ENCODE data around the gene NAE1. TPM values are rescaled to one million over a fixed set of nuclear protein-coding genes. Genes with fewer than 3 reads are reported as not detected.

Gene NAE1
- total and polyA plus RNA-seq, 12 donors: 30.9 to 94.7 (median 50.4) TPM

DNA sequence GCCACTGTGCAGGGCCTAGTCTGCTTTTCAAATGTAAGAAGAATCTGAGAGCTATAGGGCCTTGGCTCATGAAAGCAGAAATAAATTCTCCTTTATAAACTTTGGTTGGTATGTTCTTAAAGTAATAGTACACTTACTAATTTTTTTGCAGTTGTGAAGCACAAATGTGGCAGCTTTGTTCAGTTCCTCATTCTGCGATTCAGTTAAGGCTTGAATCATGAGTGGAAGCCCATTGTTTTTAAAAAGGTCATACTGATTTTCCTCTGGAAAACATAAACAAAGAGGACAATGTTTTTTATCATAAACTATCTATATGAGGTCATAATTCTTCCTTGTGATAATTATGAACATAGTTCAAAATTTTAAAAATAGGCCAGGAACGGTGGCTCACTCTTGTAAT lies 55.8 kb downstream of the NAE1 start:
- Histone ChIP-seq H3K9me3 (replicated peaks in 1 of 3) (no peaks in the 10 kb centered on the region), H3K36me3 (replicated peaks in 1 of 2) (no peaks in the 10 kb centered on the region), H3K27me3 (no peaks in the 10 kb centered on the region), H3K4me1 (replicated peaks in 1 of 2) (no peaks in the 10 kb centered on the region), H3K27ac (no peak overlapping the region), H3K4me3 (no peak overlapping the region)
- no peak for DNase-seq
- intact Hi-C loops (cut with DNase I): no loop called here
- TF ChIP-seq POLR2A (IDR thresholded peaks at IDR 0.05): no peak
- TF ChIP-seq, protein P1, sequence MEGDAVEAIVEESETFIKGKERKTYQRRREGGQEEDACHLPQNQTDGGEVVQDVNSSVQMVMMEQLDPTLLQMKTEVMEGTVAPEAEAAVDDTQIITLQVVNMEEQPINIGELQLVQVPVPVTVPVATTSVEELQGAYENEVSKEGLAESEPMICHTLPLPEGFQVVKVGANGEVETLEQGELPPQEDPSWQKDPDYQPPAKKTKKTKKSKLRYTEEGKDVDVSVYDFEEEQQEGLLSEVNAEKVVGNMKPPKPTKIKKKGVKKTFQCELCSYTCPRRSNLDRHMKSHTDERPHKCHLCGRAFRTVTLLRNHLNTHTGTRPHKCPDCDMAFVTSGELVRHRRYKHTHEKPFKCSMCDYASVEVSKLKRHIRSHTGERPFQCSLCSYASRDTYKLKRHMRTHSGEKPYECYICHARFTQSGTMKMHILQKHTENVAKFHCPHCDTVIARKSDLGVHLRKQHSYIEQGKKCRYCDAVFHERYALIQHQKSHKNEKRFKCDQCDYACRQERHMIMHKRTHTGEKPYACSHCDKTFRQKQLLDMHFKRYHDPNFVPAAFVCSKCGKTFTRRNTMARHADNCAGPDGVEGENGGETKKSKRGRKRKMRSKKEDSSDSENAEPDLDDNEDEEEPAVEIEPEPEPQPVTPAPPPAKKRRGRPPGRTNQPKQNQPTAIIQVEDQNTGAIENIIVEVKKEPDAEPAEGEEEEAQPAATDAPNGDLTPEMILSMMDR (IDR thresholded peaks at IDR 0.05): no peak
- WGBS, 4 donors: 63 to 74% (median 72%) methylated on average over 2 of the region's 2 CpGs

DNA sequence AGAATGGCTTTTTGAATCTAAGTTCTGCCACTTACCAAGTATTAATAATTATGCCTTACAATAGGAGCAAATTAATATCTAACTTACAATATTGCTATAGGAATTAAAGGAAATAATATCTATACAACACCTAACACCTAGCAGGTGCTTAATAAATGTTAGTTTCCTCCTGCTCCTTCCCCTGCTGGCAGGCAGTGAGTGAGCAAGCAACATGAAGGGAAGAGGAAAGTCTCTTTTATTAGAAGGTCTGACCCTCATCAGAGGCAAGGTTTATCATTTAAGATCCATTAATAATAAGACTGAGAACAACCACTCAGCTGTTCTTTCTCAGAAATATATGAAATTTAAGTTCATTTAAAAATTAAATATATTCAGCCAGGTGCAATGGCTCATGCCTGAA lies 72.7 kb downstream of the NAE1 start:
- Histone ChIP-seq H3K9me3 (replicated peaks in 1 of 3) (no peaks in the 10 kb centered on the region), H3K27me3 (no peaks in the 10 kb centered on the region), H3K27ac (no peak overlapping the region), H3K4me1 (replicated peaks in 1 of 2) (no peaks in the 10 kb centered on the region), H3K4me3 (no peak overlapping the region), H3K36me3 (replicated peaks in 1 of 2) (no peaks in the 10 kb centered on the region)
- DNase-seq: no peak
- TF ChIP-seq POLR2A (IDR thresholded peaks at IDR 0.05): no peak
- TF ChIP-seq, protein P1 (IDR thresholded peaks at IDR 0.05): no peak
- intact Hi-C loops (cut with DNase I): no loop called here

DNA sequence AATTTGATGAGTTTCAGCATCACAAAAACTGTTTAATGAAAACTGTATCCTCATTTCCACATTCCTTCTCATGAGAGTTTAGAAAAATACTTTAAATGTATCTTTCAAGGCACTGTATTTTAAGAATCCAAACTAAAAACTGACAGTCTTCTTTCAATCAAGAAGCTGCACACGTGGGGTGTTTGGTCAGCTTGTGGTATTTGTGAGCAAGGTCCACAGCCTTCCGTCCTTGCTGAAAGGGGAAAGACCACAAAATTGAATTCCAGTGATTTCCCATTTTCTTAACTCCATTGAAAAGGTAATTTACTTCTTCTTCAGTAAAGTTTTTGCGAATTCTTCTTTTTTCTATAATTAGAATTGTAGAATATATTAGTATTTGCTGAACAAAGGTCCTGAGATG lies 76.0 kb downstream of the NAE1 start:
- no peaks in the 10 kb centered on the region for H3K9me3 ChIP-seq (replicated peaks in 1 of 3)
- H3K4me3 ChIP-seq: no peak overlapping the region
- H3K27ac ChIP-seq: no peak overlapping the region
- 57 to 71% (median 61%) methylated on average over 3 of the region's 3 CpGs for WGBS, 4 donors
- TF ChIP-seq POLR2A (IDR thresholded peaks at IDR 0.05): no peak
- TF ChIP-seq, protein P1 (IDR thresholded peaks at IDR 0.05): no peak
- H3K27me3 ChIP-seq: no peaks in the 10 kb centered on the region
- no peaks in the 10 kb centered on the region for H3K36me3 ChIP-seq (replicated peaks in 1 of 2)
- intact Hi-C loops (cut with DNase I): no loop called here
- H3K4me1 ChIP-seq (replicated peaks in 1 of 2): peaks cover 9% of the 10 kb centered on the region in 2 donors
- DNase-seq: no peak

DNA sequence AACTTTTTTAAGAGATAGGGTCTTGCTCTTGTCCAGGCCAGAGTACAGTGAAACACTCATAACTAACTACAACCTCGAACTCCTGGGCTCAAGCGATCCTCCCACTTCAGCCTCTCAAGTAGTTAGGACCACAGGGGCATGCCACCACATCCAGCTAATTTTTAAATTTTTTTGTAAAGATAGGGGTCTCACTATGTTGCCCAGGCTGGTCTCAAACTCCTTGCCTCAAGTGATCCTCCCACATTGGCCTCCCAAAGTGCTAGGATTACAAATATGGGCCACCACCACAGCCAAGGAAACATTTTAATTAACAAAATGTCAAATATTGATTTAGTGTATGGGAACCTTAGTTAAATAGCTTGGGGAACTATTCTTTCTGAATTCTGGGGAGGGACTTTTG lies 76.6 kb downstream of the NAE1 start:
- no peak overlapping the region for H3K4me3 ChIP-seq
- H3K27ac ChIP-seq: no peak overlapping the region
- no peak for DNase-seq
- no peaks in the 10 kb centered on the region for H3K27me3 ChIP-seq
- TF ChIP-seq, protein P1 (IDR thresholded peaks at IDR 0.05): no peak
- no peak for TF ChIP-seq POLR2A (IDR thresholded peaks at IDR 0.05)
- peaks cover 14 to 15% of the 10 kb centered on the region in 2 donors for H3K4me1 ChIP-seq (replicated peaks in 1 of 2)
- H3K9me3 ChIP-seq (replicated peaks in 1 of 3): no peaks in the 10 kb centered on the region
- WGBS, 4 donors: 81 to 98% (median 90%) methylated on average over 2 of the region's 2 CpGs
- intact Hi-C loops (cut with DNase I): no loop called here
- H3K36me3 ChIP-seq (replicated peaks in 1 of 2): peaks cover 0 to 2% of the 10 kb centered on the region in 2 donors

Measured in adrenal gland (tissue), 12 donors.